Neural progenitor cell (in vitro differentiated cells): ENCODE results near the gene IGF1.

Experiments used
- CTCF ChIP-seq: fragments of 200-600 bp; sonication (generic); IDR thresholded peaks from 2 replicates; pipeline ENCODE4 v1.5.1; 2017; ENCODE audit warnings: antibody characterized with exemption, mild to moderate bottlenecking
- EZH2phosphoT487 ChIP-seq: fragments of 200-600 bp; sonication (generic); IDR thresholded peaks from 2 replicates; pipeline ENCODE4 v1.6.1; 2017; ENCODE audit warnings: antibody characterized with exemption

- TF ChIP-seq CTCF (no peak), EZH2phosphoT487 (no peak)
Measured at GRCh38 chr12:102478405-102479098, 1.8 kb downstream of the IGF1 start.
